ENCODE measurements around the gene CYP1B1. TPM values are rescaled to one million over a fixed set of nuclear protein-coding genes. Genes with fewer than 3 reads are reported as not detected.
"Not testable (repeated sequence)": the region's sequence is repeated elsewhere in the genome, so short reads cannot be mapped to it uniquely, and the experiment has no call there.

Gene CYP1B1
- total RNA-seq, 2 donors from 2014 or later = 25.5 to 40.8 TPM

GRCh38 chr2:38092196-38092902 is 16.4 kb upstream of the CYP1B1 start:
- Mint-ChIP-seq H3K36me3 (ENCODE audit: low read depth) (no peaks in the 10 kb centered on the region), H3K4me1 (peaks cover 5% of the 10 kb centered on the region), H3K27ac (no peak overlapping the region), H3K27me3 (peaks cover 28% of the 10 kb centered on the region), H3K9me3 (no peaks in the 10 kb centered on the region), H3K4me3 (no peak overlapping the region)
- ATAC-seq (replicated peaks) = no peak

- H3K4me1 Mint-ChIP-seq = peaks cover 5% of the 10 kb centered on the region
- H3K4me3 Mint-ChIP-seq = no peak overlapping the region
- no peak for ATAC-seq (replicated peaks)
- H3K27ac Mint-ChIP-seq = no peak overlapping the region
- H3K36me3 Mint-ChIP-seq (ENCODE audit: low read depth) = no peaks in the 10 kb centered on the region
- H3K27me3 Mint-ChIP-seq = peaks cover 32% of the 10 kb centered on the region
- H3K9me3 Mint-ChIP-seq = no peaks in the 10 kb centered on the region
Measured at GRCh38 chr2:38091760-38092159, 15.8 kb upstream of the CYP1B1 start.

- H3K27me3 Mint-ChIP-seq = peaks cover 31% of the 10 kb centered on the region
- H3K9me3 Mint-ChIP-seq = no peaks in the 10 kb centered on the region
- no peak for ATAC-seq (replicated peaks)
- no peak overlapping the region for H3K27ac Mint-ChIP-seq
- no peak overlapping the region for H3K4me3 Mint-ChIP-seq
- H3K4me1 Mint-ChIP-seq = peaks cover under 1% of the 10 kb centered on the region
- H3K36me3 Mint-ChIP-seq (ENCODE audit: low read depth) = no peaks in the 10 kb centered on the region
Measured at GRCh38 chr2:38090928-38091327, 15.0 kb upstream of the CYP1B1 start.

- H3K27ac Mint-ChIP-seq; H3K4me3 Mint-ChIP-seq; H3K9me3 Mint-ChIP-seq; H3K4me1 Mint-ChIP-seq; ATAC-seq (replicated peaks); H3K36me3 Mint-ChIP-seq (ENCODE audit: low read depth): not testable (repeated sequence)
- H3K27me3 Mint-ChIP-seq = peaks cover 31% of the 10 kb centered on the region
Measured at GRCh38 chr2:38090212-38090611, 14.3 kb upstream of the CYP1B1 start.

GRCh38 chr2:38085998-38086698 is 10.2 kb upstream of the CYP1B1 start:
- not testable (repeated sequence) for H3K4me3 Mint-ChIP-seq; H3K4me1 Mint-ChIP-seq; H3K27ac Mint-ChIP-seq; ATAC-seq (replicated peaks); H3K36me3 Mint-ChIP-seq (ENCODE audit: low read depth); H3K9me3 Mint-ChIP-seq
- peaks cover 44% of the 10 kb centered on the region for H3K27me3 Mint-ChIP-seq

GRCh38 chr2:38084556-38084955 is 8.6 kb upstream of the CYP1B1 start:
- not testable (repeated sequence) for H3K4me1 Mint-ChIP-seq; H3K36me3 Mint-ChIP-seq (ENCODE audit: low read depth); H3K27ac Mint-ChIP-seq; H3K4me3 Mint-ChIP-seq; ATAC-seq (replicated peaks); H3K9me3 Mint-ChIP-seq
- peaks cover 50% of the 10 kb centered on the region for H3K27me3 Mint-ChIP-seq

GRCh38 chr2:38082727-38083126 is 6.8 kb upstream of the CYP1B1 start:
- peaks cover 52% of the 10 kb centered on the region for H3K27me3 Mint-ChIP-seq
- H3K36me3 Mint-ChIP-seq (ENCODE audit: low read depth); ATAC-seq (replicated peaks): not testable (repeated sequence)

GRCh38 chr2:38080346-38080745 is 4.4 kb upstream of the CYP1B1 start:
- Mint-ChIP-seq H3K9me3 (no peaks in the 10 kb centered on the region), H3K27me3 (peaks cover 34% of the 10 kb centered on the region), H3K4me3 (no peak overlapping the region), H3K36me3 (ENCODE audit: low read depth) (peaks cover 9% of the 10 kb centered on the region), H3K27ac (no peak overlapping the region), H3K4me1 (peaks cover 5% of the 10 kb centered on the region)
- no peak for ATAC-seq (replicated peaks)

More at GRCh38 chr2:38082727-38083126, 6.8 kb upstream of the CYP1B1 start:
- H3K9me3 Mint-ChIP-seq, H3K4me1 Mint-ChIP-seq, H3K27ac Mint-ChIP-seq, H3K4me3 Mint-ChIP-seq: not testable (repeated sequence)

GRCh38 chr2:38079116-38080052 is 3.4 kb upstream of the CYP1B1 start:
- H3K27ac Mint-ChIP-seq = no peak overlapping the region
- peaks cover 15% of the 10 kb centered on the region for H3K36me3 Mint-ChIP-seq (ENCODE audit: low read depth)
- H3K4me3 Mint-ChIP-seq = no peak overlapping the region
- H3K4me1 Mint-ChIP-seq = peaks cover 5% of the 10 kb centered on the region
- H3K27me3 Mint-ChIP-seq = peaks cover 24% of the 10 kb centered on the region
- no peaks in the 10 kb centered on the region for H3K9me3 Mint-ChIP-seq
- ATAC-seq (replicated peaks) = no peak

- Mint-ChIP-seq H3K4me1 (peaks cover 5% of the 10 kb centered on the region), H3K9me3 (no peaks in the 10 kb centered on the region), H3K4me3 (peak overlapping the region; percentile 79), H3K36me3 (ENCODE audit: low read depth) (peaks cover 35% of the 10 kb centered on the region), H3K27me3 (peaks cover 35% of the 10 kb centered on the region), H3K27ac (peak overlapping the region; percentile 84)
- ATAC-seq (replicated peaks) = peak; percentile 2
Measured at GRCh38 chr2:38077431-38077769, 1.4 kb upstream of the CYP1B1 start.

- H3K4me3 Mint-ChIP-seq = peak overlapping the region; percentile 79
- ATAC-seq (replicated peaks) = peak; percentile 69
- H3K36me3 Mint-ChIP-seq (ENCODE audit: low read depth) = peaks cover 39% of the 10 kb centered on the region
- H3K9me3 Mint-ChIP-seq = no peaks in the 10 kb centered on the region
- peaks cover 36% of the 10 kb centered on the region for H3K27me3 Mint-ChIP-seq
- H3K4me1 Mint-ChIP-seq = peaks cover 5% of the 10 kb centered on the region
- peak overlapping the region; percentile 84 for H3K27ac Mint-ChIP-seq
Measured at GRCh38 chr2:38076710-38077430, 919 bp upstream of the CYP1B1 start.

- Mint-ChIP-seq H3K36me3 (ENCODE audit: low read depth) (peaks cover 45% of the 10 kb centered on the region), H3K4me1 (peaks cover 5% of the 10 kb centered on the region)
Measured at GRCh38 chr2:38076152-38076709, 280 bp upstream of the CYP1B1 start.

GRCh38 chr2:38074764-38075506 is 1.0 kb downstream of the CYP1B1 start:
- Mint-ChIP-seq H3K27me3 (peaks cover 28% of the 10 kb centered on the region), H3K9me3 (no peaks in the 10 kb centered on the region), H3K4me1 (peaks cover 5% of the 10 kb centered on the region), H3K36me3 (ENCODE audit: low read depth) (peaks cover 58% of the 10 kb centered on the region), H3K27ac (peak overlapping the region; percentile 48), H3K4me3 (peak overlapping the region; percentile 66)
- ATAC-seq (replicated peaks) = no peak

More at GRCh38 chr2:38076152-38076709, 280 bp upstream of the CYP1B1 start:
- Mint-ChIP-seq H3K9me3 (no peaks in the 10 kb centered on the region), H3K4me3 (peak overlapping the region; percentile 66), H3K27me3 (peaks cover 31% of the 10 kb centered on the region), H3K27ac (peak overlapping the region; percentile 48)
- ATAC-seq (replicated peaks) = peak; percentile 60

Measured in activated T-helper 17 cell treated with anti-CD3 and anti-CD28 coated beads, Interleukin-2, amount 50 U/mL, for 72 hours (primary cell).